HepG2 (cell line): ENCODE results near the gene SENP7. TPM values are rescaled to one million over a fixed set of nuclear protein-coding genes. Genes with fewer than 3 reads are reported as not detected.

Experiments
- ARID5B ChIP-seq: IDR thresholded peaks from 2 replicates; pipeline ENCODE4 v1.4.0; 2020; ENCODE audit warnings: mild to moderate bottlenecking, missing genetic modification reagents
- FOXO4 ChIP-seq: sonication (generic); formaldehyde crosslinking; conservative IDR thresholded peaks from 2 replicates; pipeline ENCODE4 v1.8.1; 2023; ENCODE audit warnings: missing genetic modification reagents
- IRF9 ChIP-seq: sonication (generic); formaldehyde crosslinking; IDR thresholded peaks from 2 replicates; pipeline ENCODE4 v1.8.0; 2022; ENCODE audit warnings: missing genetic modification reagents, mild to moderate bottlenecking, borderline replicate concordance
- KLF12 ChIP-seq: sonication (generic); formaldehyde crosslinking; IDR thresholded peaks from 2 replicates; pipeline ENCODE4 v1.4.0; 2020; ENCODE audit warnings: missing genetic modification reagents, borderline replicate concordance
- XRCC5 ChIP-seq: fragments of 200-400 bp; formaldehyde crosslinking; optimal IDR thresholded peaks from 2 replicates; pipeline ENCODE3; 2017; ENCODE audit warnings: mild to moderate bottlenecking, low read length
- ZHX1 ChIP-seq: sonication (generic); formaldehyde crosslinking; IDR thresholded peaks from 2 replicates; pipeline ENCODE4 v1.8.1; 2022; ENCODE audit warnings: low read depth, mild to moderate bottlenecking, missing genetic modification reagents
- ZMAT5 ChIP-seq: sonication (generic); formaldehyde crosslinking; IDR thresholded peaks from 2 replicates; pipeline ENCODE4 v1.5.0; 2020; ENCODE audit warnings: mild to moderate bottlenecking, low read depth, missing genetic modification reagents, borderline replicate concordance
- ZNF230 ChIP-seq: sonication (generic); formaldehyde crosslinking; IDR thresholded peaks from 2 replicates; pipeline ENCODE4 v1.4.0; 2020; ENCODE audit warnings: mild to moderate bottlenecking, missing genetic modification reagents
- ZNF296 ChIP-seq: sonication (generic); formaldehyde crosslinking; conservative IDR thresholded peaks from 2 replicates; pipeline ENCODE4 v1.5.0; 2020; ENCODE audit warnings: mild to moderate bottlenecking, missing genetic modification reagents
- ZNF503 ChIP-seq: sonication (generic); formaldehyde crosslinking; IDR thresholded peaks from 2 replicates; pipeline ENCODE4 v1.4.0; 2020; ENCODE audit warnings: missing genetic modification reagents
- ZNF543 ChIP-seq: sonication (generic); formaldehyde crosslinking; IDR thresholded peaks from 2 replicates; pipeline ENCODE4 v1.4.0; 2020; ENCODE audit warnings: mild to moderate bottlenecking, missing genetic modification reagents
- ZSCAN25 ChIP-seq: sonication (generic); formaldehyde crosslinking; IDR thresholded peaks from 2 replicates; pipeline ENCODE4 v1.8.0; 2022; ENCODE audit warnings: mild to moderate bottlenecking, missing genetic modification reagents
- polyA plus RNA-seq, 8 experiments: library from polyadenylated mRNA; depleted of rRNA in 3 of 8; stranded (reverse) in 7 of 8; unstranded in 1 of 8; fragments of >200 nt; fragmentation: Illumina TruSeq in 4 of 8; extraction: Trizol in 4 of 8; gene quantifications; 2 replicates each; pipeline versions ENCODE4 v1.2.1 to v1.2.3, GENCODE V29; 2011 to 2016; ENCODE audit warnings: low read depth in 4 of 8, missing spikeins in 1 of 8, mixed read lengths in 1 of 8; ENCODE audit not compliant: insufficient read depth in 1 of 8
- total RNA-seq, 5 experiments: library from RNA; depleted of rRNA; stranded (reverse); fragments of >200 nt; fragmentation: Illumina TruSeq; extraction: Trizol; gene quantifications; 2 replicates each; pipeline ENCODE4 v1.2.3, GENCODE V29; 2016; ENCODE audit warnings: low read depth in 1 of 5

SENP7 gene
- total and polyA plus RNA-seq, 2 of the 13 experiments (the other 11 are each of a cell fraction or from before 2014, with no cell fraction given): 9.1 to 10.3 TPM

- peak; percentile 78; the same call in 1 of the 2 replicates for TF ChIP-seq IRF9 (CRISPR knock-in tag)
- peak; percentile 39; the same call in 1 of the 2 replicates for TF ChIP-seq ARID5B (CRISPR knock-in tag)
- no peak for TF ChIP-seq XRCC5
- TF ChIP-seq ZNF296 (CRISPR knock-in tag): no peak
- 0 out of 2 replicates have a peak, but pooled peaks have one; percentile 13 for TF ChIP-seq ZNF503
- no peak for TF ChIP-seq ZSCAN25 (CRISPR knock-in tag)
- peak; percentile 54; the same call in 1 of the 2 replicates for TF ChIP-seq KLF12 (CRISPR knock-in tag)
- TF ChIP-seq ZHX1: peak; percentile 85; the same call in 1 of the 2 replicates
- TF ChIP-seq ZNF543 (CRISPR knock-in tag): peak; percentile 64; the same call in 1 of the 2 replicates
- no peak for TF ChIP-seq FOXO4
- 0 out of 2 replicates have a peak, but pooled peaks have one; percentile 56 for TF ChIP-seq ZNF230
- TF ChIP-seq ZMAT5 (CRISPR knock-in tag): no peak
These were observed 46.3 kb downstream of the SENP7 start (continued) for GRCh38 chr3:101466465-101467309.
